Pulmonary artery endothelial cell (primary cell): ENCODE measurements around the gene POLR2B. TPM values are rescaled to one million over a fixed set of nuclear protein-coding genes. Genes with fewer than 3 reads are reported as not detected.
"Not testable (repeated sequence)": the region's sequence is repeated elsewhere in the genome, so short reads cannot be mapped to it uniquely, and the experiment has no call there.

Experiments used
- DNase-seq: peaks from one replicate; pipeline ENCODE4 v3.0.0-alpha.2; 2011; ENCODE audit warnings: low read depth, low spot score
- total RNA-seq: library from RNA; depleted of rRNA; stranded (reverse); fragments of >200 nt; gene quantifications from 2 replicates; pipeline ENCODE4 v1.2.3, GENCODE V29; 2014

POLR2B gene
- total RNA-seq, 1 donor from 2014 or later, result 166 TPM

DNA sequence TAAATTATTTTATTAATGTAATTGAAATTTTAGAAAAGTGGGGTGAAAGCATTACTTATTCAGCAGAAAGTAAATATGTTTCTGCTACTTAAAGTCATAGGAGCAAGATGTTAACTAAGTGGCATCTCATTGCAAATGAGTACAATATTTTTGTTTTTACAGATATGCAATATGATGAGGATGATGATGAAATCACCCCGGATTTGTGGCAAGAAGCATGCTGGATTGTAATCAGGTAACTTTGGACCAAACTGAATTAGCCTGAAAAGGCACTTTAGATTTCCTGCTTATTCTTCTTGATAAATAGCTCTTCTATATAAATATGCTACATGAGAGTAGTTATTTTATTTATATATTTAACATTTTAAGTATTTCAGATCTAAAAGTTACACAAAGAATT, 7.5 kb downstream of the POLR2B start:
- no peak for DNase-seq

DNA sequence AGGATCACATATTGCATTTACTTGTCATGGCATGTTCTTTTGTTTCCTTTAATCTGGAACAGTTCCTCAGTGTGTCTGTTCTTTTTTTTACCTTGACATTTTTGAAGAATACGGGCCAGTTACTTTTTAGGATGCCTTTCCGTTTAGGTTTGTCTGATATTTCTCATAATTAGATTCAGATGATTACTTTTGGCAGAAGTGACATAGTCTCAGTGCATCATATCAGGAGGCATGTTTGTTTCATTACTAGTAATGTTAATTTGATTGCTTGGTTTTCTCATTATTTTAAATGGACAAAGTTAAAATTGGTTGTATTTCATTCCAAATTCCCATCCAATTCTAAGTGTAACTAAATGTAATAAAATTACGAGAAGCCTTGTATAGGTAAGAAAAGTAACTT, 8.3 kb downstream of the POLR2B start:
- no peak for DNase-seq

DNA sequence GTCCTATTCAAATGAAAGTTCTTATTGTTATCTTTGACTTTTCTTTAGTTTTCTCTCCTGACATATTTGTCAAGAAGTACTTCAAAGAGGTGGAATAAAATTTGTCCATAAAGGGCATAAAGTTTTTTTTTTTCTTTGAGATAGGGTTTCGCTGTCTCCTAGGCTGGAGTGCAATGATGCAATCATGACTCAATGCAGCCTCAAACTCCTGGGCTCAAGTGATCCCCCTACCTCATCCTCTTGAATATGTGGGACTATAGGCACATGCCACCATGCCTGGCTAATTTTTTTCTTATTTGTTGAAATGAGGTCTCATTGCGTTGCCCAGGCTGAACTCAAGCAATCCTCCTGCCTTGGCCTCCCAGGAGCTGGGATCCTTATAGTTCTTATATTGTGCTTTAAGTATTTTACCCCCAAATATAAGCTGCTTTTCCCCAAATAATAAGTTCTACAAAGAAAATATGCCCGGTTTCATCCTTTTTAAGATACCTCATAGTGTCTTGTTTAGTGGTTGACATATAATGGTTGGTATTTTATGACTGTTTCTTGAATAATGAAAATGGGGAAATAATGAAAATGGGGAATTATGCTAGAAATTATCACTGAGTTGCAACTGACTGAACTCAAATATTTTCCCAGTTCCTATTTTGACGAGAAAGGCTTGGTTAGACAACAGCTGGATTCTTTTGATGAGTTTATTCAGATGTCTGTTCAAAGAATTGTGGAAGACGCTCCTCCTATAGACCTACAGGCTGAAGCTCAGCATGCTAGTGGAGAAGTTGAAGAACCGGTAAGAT, 11.6 kb downstream of the POLR2B start:
- DNase-seq, result no peak

DNA sequence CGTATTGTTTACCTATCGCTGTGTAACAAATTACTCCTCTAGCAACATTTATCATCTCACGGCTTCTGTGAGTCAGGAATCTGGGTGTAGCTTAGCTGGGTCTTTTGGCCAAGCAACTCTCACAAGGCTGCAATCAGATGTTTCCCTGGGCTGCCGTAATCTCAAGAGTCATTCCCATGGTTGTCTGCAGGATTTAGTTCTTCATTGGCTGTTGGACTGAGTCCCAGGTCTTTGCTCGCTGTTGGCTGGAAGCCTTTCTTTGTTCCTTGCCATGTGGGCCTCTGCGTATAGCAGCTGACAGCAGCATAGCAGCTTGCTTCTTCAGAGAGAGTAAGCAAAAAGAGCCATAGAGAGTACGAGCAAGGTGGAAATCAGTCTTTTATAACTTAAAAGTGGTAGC, 16.8 kb downstream of the POLR2B start:
- DNase-seq, result peak; percentile 93

DNA sequence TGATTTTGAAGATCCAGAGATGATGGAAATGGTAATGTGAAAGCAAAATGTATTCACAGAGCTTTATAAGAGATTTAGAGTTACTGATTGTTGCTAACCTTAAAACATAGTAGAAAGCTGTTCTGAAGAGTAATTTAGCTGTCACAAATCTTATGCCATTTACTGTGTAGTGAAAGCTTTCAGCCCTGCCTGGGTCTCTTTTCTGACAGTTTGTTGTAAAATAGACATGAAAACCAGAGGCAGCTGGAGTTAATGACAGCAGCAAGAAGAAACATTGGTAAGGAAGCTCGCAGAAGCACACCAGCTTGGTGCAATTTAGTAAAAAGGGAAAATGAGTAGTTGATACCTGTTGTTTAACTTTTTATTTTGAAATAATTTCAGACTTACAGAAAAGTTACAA, 21.1 kb downstream of the POLR2B start:
- no peak for DNase-seq

DNA sequence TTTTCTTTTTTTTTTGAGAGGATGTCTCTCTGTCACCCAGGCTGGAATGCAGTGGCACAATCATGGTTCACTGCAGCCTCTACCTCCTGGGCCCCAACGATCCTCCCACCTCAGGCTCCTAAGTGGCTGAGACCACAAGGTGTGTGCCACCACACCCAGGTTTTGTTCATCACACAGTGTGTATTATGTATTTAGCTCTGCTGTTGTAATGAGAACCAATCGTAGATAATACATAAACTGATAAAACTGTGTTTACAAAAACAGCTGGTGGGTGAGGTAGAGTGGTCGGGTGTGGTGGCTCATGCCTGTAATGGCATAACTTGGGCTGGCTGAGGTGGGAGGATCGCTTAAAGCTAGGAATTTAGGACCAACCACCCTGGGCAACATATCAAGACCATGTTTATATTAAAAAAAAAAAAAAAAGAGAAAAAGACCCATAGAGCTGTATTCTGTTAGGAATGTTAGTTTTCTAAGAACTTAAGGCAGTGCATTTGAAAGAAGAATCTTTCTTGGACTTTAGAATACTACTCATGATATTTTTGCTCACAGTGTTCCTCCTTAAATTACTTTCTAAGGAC, 34.9 kb downstream of the POLR2B start:
- DNase-seq, result no peak

DNA sequence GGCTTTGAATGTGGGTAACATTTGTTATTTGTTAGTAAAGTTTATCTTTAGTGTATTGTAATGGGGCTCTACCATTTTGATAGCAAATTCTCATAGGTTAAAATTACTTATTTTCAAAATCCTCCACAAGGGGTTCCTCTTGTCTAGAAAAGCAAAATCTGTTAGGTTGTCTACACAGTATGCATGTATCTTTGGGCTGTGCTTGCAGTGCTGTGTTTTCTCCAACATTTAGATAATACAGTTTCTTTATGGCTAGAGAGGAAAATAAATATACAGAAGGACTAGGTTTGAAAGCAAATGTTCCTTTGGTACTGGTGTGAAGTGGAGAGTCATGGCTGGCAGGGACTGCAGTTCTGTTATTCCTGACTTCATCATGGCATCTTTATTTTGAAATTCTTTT, 40.3 kb downstream of the POLR2B start:
- DNase-seq, result no peak

DNA sequence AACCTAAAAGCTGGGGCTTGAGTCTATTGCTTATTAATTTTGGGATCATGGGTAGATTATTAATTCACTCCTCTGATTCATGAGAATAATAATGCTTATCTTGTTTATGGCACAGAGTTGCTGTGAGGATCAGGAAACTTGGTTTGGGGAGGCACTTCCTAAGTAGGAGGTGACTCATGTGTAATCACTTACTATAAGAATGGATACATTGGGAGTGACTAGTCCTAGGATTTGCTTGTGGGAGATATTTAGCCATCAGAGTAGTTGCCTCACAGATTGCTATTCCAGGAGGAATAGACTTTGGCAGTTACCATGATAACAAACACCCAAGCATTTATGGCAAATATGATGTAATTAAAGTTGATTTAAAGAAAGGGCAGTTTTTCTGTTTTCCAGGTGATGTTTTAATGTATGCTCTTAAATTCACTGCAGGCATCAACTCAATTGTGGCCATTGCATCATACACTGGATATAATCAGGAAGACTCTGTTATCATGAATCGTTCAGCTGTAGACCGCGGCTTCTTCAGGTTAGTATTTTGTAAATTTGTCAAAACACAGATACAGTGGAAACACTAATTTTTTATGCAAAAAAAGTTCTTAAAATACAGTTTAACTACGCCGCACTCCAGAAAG, 41.9 kb downstream of the POLR2B start:
- DNase-seq, result peak; percentile 82

DNA sequence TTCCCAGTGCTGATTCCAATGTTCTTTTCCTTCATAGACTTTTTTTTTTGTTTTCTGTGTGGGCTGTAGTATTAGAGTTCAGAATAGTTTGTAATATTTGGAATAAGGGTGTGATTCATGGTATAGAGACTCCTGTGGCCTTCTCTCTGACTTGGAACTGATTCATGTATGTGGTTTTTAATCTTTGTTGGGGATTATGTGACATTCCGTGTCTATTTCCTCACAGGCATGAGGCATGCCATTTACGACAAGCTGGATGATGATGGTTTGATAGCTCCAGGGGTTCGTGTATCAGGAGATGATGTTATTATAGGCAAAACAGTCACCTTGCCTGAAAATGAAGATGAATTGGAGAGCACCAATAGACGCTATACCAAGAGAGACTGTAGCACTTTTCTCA, 44.4 kb downstream of the POLR2B start:
- DNase-seq, result no peak

DNA sequence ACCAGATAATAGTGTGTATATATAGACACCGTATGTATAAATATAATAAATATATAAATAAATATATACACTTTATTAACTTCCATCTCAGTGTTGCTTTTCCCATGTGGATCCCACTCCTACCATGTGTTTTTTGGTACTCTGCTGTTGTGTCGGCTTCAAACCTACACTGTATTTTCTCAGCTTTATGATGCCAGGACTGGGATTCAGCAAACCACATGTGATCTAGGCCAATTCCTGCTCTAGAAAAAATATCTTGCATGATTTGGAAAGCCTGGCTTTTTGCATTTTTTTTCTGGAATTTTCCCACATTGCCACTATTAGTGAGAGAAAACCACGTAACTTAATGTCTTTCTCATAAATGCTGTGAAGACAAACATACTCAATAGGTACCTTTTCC, 55.8 kb downstream of the POLR2B start:
- DNase-seq, result no peak

DNA sequence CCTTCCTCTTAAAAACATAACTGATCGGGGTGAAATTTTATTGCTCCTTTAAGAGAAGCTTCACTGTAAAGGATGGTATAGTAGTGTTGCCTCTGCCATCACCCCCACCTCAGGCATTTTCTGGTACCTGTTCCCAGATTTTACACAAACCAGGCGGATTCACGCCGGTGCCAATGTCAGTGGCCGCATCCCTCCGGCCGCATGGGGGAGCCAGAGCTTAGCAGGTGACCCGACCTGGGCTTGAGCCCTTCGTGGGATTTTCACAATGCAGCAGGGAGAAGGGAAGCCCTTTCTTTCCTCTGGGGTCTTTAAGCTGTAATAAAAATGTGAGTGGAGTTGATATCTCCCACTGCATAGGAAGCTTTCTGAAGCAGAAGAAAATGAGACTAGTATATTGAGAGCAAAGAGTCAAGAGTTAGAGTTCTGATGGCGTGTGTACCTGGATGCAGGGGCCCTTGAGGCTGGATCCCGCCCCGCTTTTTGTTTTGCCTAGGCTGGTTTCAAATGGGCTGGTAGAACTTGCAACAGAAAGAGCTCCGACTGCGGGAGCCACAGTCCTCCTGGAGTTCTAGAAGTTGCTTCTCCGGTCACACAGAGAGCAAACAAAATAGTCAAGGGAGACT, 59.4 kb downstream of the POLR2B start:
- no peak for DNase-seq

DNA sequence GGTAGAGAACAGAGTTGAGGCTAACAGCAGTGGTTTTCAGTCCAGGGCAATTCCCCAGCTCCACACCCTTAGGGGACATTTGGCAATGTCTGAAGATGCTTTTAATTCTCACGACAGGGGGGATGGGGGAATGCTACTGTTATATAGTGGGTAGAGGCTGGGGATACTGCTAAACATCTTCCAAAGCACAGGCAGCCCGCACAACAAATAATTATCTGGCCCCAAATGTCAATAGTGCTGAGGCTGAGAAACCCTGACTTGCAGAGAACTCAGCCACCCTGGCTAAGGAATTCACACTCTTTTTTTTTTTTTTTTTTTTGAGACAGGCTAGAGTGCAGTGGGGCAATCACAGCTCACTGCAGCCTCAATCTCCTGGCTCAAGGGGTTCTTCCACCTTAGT, 60.6 kb downstream of the POLR2B start:
- DNase-seq, result no peak

DNA sequence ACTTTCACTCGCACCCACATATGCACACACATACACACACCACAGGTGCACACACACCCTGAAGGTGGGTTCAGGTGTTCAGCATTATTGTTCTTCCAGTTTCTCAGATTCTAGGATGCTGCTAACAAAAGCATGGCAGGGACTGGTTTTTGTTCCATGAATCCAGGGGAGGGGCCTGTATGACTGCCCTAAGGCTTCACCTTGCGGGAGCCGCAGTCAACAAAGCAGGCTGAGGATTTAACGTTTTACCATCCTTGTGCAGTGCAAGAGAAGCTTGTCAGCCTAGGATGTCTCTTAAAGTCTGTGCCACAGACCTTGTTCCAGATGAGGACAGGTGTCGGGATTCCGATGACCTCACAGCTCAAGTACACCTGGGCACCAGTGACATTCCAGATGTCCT, 61.8 kb downstream of the POLR2B start:
- DNase-seq, result no peak

DNA sequence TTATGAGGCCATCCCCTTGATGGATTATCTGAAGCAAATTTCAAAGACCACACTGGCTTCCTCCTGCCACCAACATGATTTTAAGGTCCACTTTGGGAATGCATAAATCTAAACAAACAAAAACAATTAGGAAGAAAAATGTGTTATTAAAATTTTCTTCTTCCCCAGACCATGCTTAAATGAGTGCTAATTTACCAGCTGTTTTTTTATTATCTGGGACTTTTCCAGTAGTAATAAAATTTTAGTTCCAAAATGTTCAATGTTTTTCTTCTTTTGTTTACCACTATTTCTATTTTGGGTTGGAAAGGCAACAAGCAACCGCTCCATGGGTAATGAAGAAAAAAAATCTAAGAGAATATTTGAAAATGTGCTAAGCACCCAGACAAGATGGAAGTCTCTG, 62.3 kb downstream of the POLR2B start:
- no peak for DNase-seq

DNA sequence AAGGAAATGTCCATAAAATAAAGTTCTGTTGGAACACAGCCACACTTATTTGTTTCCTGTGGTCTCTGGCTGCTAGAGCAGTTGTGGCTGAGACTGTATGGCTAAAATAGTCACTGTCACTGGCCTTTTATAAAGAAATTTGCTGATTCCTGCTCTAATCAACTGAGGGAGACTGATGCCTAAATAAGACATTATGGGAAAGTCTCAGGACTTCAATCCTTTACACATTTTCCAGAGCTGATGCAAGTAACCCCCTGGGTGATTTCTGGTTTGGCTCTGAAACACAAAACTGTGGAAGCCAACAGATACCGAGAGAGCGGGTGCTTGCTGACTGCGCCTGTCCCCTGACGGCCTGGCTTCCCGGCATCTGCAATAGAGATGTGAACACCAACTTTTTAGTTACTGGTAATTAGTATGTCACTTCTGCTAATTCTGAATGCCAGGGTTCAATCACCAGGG, 64.0 kb downstream of the POLR2B start:
- DNase-seq, result no peak

DNA sequence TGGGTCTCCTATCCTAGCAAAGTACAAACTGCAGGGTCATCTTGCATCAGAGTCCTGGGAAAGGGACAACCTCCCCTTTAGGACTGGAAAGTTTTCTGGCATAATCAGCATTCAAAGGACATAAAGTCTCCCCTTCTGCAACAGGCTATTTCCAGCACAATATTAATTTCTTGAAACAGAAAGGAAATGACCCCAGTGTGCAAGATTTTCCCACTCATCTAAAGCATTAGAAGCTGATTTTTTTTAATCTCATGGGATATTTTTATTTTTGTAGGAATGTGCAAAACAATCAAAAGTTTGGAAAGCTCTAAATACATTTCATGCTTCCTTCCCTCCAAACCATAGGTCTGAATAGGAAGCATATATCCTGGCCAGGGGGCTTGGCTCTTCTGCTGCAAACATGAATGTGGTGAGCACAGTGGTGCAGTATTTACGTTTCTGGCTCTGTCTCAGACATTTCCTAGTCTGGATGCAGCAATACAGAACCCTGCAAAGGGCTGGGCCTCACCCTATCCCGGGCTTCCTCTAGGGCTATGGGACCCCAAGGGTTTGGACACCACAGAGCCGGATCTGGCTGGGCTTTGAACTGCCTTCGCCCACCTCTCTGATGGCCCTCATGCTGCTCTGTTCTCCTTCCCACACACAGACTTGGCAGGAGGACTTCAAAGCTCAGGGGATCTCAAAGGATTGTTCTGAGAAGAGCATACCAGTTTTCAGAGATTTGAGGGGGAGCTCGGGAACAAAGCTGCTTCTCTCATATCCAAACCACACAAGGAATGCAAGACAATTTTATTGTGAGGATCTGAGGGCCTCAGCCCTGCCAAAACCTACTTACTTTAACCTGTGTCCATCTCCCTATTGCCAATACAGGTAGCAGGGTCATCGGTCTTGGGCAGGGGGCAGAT, 64.9 kb downstream of the POLR2B start:
- no peak for DNase-seq

DNA sequence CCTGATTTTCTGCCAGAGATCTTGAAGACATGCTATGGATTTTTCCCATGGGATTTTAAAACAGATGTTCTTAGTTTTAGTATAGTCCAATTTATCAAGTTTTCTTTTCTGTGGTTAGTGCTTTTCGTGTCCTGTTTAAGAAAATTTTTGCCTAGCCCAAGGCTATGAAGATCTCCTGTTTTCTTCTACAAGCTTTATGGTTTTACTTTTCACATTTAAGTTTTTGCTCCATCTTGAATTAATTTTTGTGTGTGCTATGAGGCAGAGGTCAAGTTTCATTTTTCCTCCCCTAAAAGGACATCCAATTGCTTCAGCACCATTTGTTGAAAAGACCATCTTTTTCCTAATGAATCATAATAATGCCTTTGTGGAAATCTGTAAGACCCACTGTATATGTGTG, 65.6 kb downstream of the POLR2B start:
- DNase-seq, result no peak

DNA sequence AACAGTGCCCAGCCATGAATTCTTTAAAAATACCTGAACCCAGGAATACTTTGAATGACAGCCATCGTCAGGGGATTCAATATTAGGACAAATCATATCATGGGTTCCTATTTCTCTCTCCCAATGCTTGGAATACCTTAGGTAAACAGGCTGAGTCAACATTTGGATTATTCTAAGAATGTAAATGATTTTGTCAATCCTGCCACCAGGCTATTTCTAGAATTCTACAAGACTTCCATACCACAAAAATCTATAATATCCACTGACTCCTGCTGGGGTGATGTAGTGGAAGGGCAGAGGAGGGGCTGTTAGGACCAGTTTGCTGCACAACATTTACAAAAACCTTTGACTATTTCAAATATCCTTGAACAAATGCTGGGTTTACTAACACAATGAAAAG, 66.3 kb downstream of the POLR2B start:
- DNase-seq, result no peak

DNA sequence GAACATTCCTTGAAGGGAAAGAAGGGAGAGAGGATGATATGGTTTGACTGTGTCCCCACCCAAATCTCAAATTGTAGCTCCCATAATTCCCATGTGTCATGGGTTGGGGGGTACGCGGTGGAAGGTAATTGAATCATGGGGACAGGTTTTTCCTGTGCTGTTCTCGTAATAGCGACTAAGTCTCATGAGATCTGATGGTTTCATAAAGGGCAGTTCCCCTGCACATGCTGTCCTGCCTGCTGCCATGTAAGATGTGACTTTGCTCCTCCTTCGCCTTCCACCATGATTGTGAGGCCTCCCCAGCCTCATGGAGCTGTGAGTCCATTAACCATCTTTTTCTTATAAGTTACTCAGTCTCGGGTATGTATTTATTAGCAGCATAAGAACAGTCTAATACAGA, 68.3 kb downstream of the POLR2B start:
- DNase-seq, result not testable (repeated sequence)

DNA sequence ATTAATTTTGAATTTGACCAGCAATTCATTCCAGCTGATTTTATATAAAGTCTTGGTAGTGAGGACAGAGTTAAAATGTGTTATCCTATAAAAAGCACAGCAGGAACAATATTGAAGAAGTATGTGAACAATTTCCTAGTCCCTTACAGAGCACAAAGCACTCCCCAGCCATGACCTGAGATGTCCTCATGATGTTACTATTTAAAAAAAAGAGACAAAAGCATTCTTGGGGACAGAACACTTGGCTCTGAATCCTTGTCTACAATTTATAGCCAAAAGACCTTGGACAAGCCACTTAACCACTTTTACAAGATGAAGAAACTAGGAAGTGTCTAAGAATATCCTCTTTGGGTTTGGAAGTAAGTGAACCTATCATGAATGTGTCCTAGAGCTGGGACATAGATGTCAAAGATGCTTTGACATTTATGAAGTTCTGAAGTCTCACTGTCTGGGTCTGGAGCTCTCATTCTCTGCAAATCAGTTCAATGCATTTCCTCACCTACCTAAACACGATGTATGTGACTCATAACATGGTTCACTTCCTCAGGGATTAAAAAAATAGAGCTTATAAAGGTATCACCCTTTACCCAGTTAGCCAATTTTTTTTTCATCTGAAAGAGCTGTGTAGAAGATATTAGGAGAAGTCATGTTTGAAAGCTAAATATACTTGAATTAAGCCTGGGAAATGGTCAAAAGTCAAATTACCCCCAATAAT, 70.1 kb downstream of the POLR2B start:
- DNase-seq, result no peak

DNA sequence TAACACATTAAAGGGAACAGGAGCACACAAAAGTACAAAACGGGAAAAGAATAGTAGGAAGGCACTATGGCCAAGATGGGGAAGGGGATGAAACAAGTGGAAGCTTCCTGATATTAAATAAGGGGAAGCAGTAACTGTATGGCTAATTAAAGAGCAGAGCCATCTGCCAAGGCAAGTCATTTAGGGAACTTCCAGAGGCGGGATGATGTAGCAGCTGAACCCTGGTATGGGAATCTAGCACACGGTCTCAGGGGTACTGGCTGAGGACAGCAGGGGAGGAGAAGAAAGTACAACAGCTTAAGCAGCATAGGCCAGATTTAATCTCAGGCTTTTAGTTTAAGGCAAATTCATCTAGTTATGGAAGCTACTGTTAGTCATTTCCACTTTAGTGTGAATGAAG, 72.4 kb downstream of the POLR2B start:
- DNase-seq, result no peak
